ENCODE results near the gene FANCC.

Gene FANCC

GRCh38 chr9:95089257-95090022 is 228.1 kb downstream of the FANCC start:
- Histone ChIP-seq H3K36me3 (ENCODE audit: control insufficient read depth, insufficient read depth, low read length) (no peaks in the 10 kb centered on the region), H3K4me3 (ENCODE audit: low read depth, low read length) (no peak overlapping the region), H3K4me1 (ENCODE audit: control insufficient read depth, insufficient read depth, low read length) (no peaks in the 10 kb centered on the region), H3K9me3 (ENCODE audit: control insufficient read depth, insufficient read depth, low read length) (no peaks in the 10 kb centered on the region), H3K27me3 (ENCODE audit: control insufficient read depth, insufficient read depth, low read length) (no peaks in the 10 kb centered on the region), H3K9ac (ENCODE audit: low read depth, low read length) (no peak overlapping the region)

- H3K9ac ChIP-seq (ENCODE audit: low read depth, low read length): no peak overlapping the region
- H3K4me3 ChIP-seq (ENCODE audit: low read depth, low read length): no peak overlapping the region
- peaks cover under 1% of the 10 kb centered on the region for H3K36me3 ChIP-seq (ENCODE audit: control insufficient read depth, insufficient read depth, low read length)
- H3K4me1 ChIP-seq (ENCODE audit: control insufficient read depth, insufficient read depth, low read length): no peaks in the 10 kb centered on the region
- no peaks in the 10 kb centered on the region for H3K9me3 ChIP-seq (ENCODE audit: control insufficient read depth, insufficient read depth, low read length)
- H3K27me3 ChIP-seq (ENCODE audit: control insufficient read depth, insufficient read depth, low read length): no peaks in the 10 kb centered on the region
Measured at GRCh38 chr9:95088421-95089161, 228.9 kb downstream of the FANCC start.

GRCh38 chr9:95087659-95088242 is 229.8 kb downstream of the FANCC start:
- H3K4me1 ChIP-seq (ENCODE audit: control insufficient read depth, insufficient read depth, low read length): no peaks in the 10 kb centered on the region

GRCh38 chr9:95086564-95086955 is 230.9 kb downstream of the FANCC start:
- no peak overlapping the region for H3K4me3 ChIP-seq (ENCODE audit: low read depth, low read length)
- H3K4me1 ChIP-seq (ENCODE audit: control insufficient read depth, insufficient read depth, low read length): no peaks in the 10 kb centered on the region
- H3K36me3 ChIP-seq (ENCODE audit: control insufficient read depth, insufficient read depth, low read length): peaks cover 6% of the 10 kb centered on the region
- H3K9me3 ChIP-seq (ENCODE audit: control insufficient read depth, insufficient read depth, low read length): no peaks in the 10 kb centered on the region
- no peak overlapping the region for H3K9ac ChIP-seq (ENCODE audit: low read depth, low read length)
- no peaks in the 10 kb centered on the region for H3K27me3 ChIP-seq (ENCODE audit: control insufficient read depth, insufficient read depth, low read length)

More at GRCh38 chr9:95087659-95088242, 229.8 kb downstream of the FANCC start:
- Histone ChIP-seq H3K9me3 (ENCODE audit: control insufficient read depth, insufficient read depth, low read length) (no peaks in the 10 kb centered on the region), H3K27me3 (ENCODE audit: control insufficient read depth, insufficient read depth, low read length) (no peaks in the 10 kb centered on the region), H3K9ac (ENCODE audit: low read depth, low read length) (no peak overlapping the region), H3K4me3 (ENCODE audit: low read depth, low read length) (no peak overlapping the region), H3K36me3 (ENCODE audit: control insufficient read depth, insufficient read depth, low read length) (peaks cover 6% of the 10 kb centered on the region)

- Histone ChIP-seq H3K4me1 (ENCODE audit: control insufficient read depth, insufficient read depth, low read length) (no peaks in the 10 kb centered on the region), H3K4me3 (ENCODE audit: low read depth, low read length) (no peak overlapping the region), H3K9me3 (ENCODE audit: control insufficient read depth, insufficient read depth, low read length) (no peaks in the 10 kb centered on the region), H3K27me3 (ENCODE audit: control insufficient read depth, insufficient read depth, low read length) (no peaks in the 10 kb centered on the region), H3K36me3 (ENCODE audit: control insufficient read depth, insufficient read depth, low read length) (peaks cover 6% of the 10 kb centered on the region), H3K9ac (ENCODE audit: low read depth, low read length) (no peak overlapping the region)
Measured at GRCh38 chr9:95085861-95086563, 231.5 kb downstream of the FANCC start.

- H3K9me3 ChIP-seq (ENCODE audit: control insufficient read depth, insufficient read depth, low read length): no peaks in the 10 kb centered on the region
- H3K4me1 ChIP-seq (ENCODE audit: control insufficient read depth, insufficient read depth, low read length): no peaks in the 10 kb centered on the region
- H3K36me3 ChIP-seq (ENCODE audit: control insufficient read depth, insufficient read depth, low read length): peaks cover 6% of the 10 kb centered on the region
- H3K4me3 ChIP-seq (ENCODE audit: low read depth, low read length): no peak overlapping the region
- no peaks in the 10 kb centered on the region for H3K27me3 ChIP-seq (ENCODE audit: control insufficient read depth, insufficient read depth, low read length)
- H3K9ac ChIP-seq (ENCODE audit: low read depth, low read length): no peak overlapping the region
Measured at GRCh38 chr9:95085036-95085770, 232.3 kb downstream of the FANCC start.

- no peak overlapping the region for H3K9ac ChIP-seq (ENCODE audit: low read depth, low read length)
- H3K4me1 ChIP-seq (ENCODE audit: control insufficient read depth, insufficient read depth, low read length): no peaks in the 10 kb centered on the region
- H3K36me3 ChIP-seq (ENCODE audit: control insufficient read depth, insufficient read depth, low read length): peaks cover 6% of the 10 kb centered on the region
- no peaks in the 10 kb centered on the region for H3K27me3 ChIP-seq (ENCODE audit: control insufficient read depth, insufficient read depth, low read length)
- H3K4me3 ChIP-seq (ENCODE audit: low read depth, low read length): no peak overlapping the region
- no peaks in the 10 kb centered on the region for H3K9me3 ChIP-seq (ENCODE audit: control insufficient read depth, insufficient read depth, low read length)
Measured at GRCh38 chr9:95084254-95084934, 233.1 kb downstream of the FANCC start.

- Histone ChIP-seq H3K27me3 (ENCODE audit: control insufficient read depth, insufficient read depth, low read length) (no peaks in the 10 kb centered on the region), H3K9ac (ENCODE audit: low read depth, low read length) (no peak overlapping the region), H3K4me1 (ENCODE audit: control insufficient read depth, insufficient read depth, low read length) (no peaks in the 10 kb centered on the region), H3K4me3 (ENCODE audit: low read depth, low read length) (no peak overlapping the region), H3K9me3 (ENCODE audit: control insufficient read depth, insufficient read depth, low read length) (no peaks in the 10 kb centered on the region), H3K36me3 (ENCODE audit: control insufficient read depth, insufficient read depth, low read length) (peaks cover 6% of the 10 kb centered on the region)
Measured at GRCh38 chr9:95083086-95083768, 234.3 kb downstream of the FANCC start.

GRCh38 chr9:95082401-95083084 is 235.0 kb downstream of the FANCC start:
- peaks cover 6% of the 10 kb centered on the region for H3K36me3 ChIP-seq (ENCODE audit: control insufficient read depth, insufficient read depth, low read length)
- H3K4me3 ChIP-seq (ENCODE audit: low read depth, low read length): no peak overlapping the region
- no peak overlapping the region for H3K9ac ChIP-seq (ENCODE audit: low read depth, low read length)
- H3K4me1 ChIP-seq (ENCODE audit: control insufficient read depth, insufficient read depth, low read length): no peaks in the 10 kb centered on the region
- H3K27me3 ChIP-seq (ENCODE audit: control insufficient read depth, insufficient read depth, low read length): no peaks in the 10 kb centered on the region
- H3K9me3 ChIP-seq (ENCODE audit: control insufficient read depth, insufficient read depth, low read length): no peaks in the 10 kb centered on the region

GRCh38 chr9:95081998-95082397 is 235.5 kb downstream of the FANCC start:
- H3K4me3 ChIP-seq (ENCODE audit: low read depth, low read length): no peak overlapping the region

More at GRCh38 chr9:95081998-95082397, 235.5 kb downstream of the FANCC start:
- no peaks in the 10 kb centered on the region for H3K27me3 ChIP-seq (ENCODE audit: control insufficient read depth, insufficient read depth, low read length)
- H3K9me3 ChIP-seq (ENCODE audit: control insufficient read depth, insufficient read depth, low read length): no peaks in the 10 kb centered on the region
- peaks cover 6% of the 10 kb centered on the region for H3K36me3 ChIP-seq (ENCODE audit: control insufficient read depth, insufficient read depth, low read length)
- H3K9ac ChIP-seq (ENCODE audit: low read depth, low read length): no peak overlapping the region
- no peaks in the 10 kb centered on the region for H3K4me1 ChIP-seq (ENCODE audit: control insufficient read depth, insufficient read depth, low read length)
